NCI-H146 treated with DMSO at 0.1 percent for 48 hours (cell line): ENCODE data around the gene YIPF5.

Source experiments
- DNase-seq: peaks from one replicate; lab custom pipeline; 2025; ENCODE audit not compliant: unreplicated experiment; lab: John Stamatoyannopoulos, UW

YIPF5 gene

GRCh38 chr5:144170276-144171024 is at the start of gene YIPF5, which contains the start of gene KCTD16:
YIPF5 (minus strand) TSS chr5:144170659; CDS start chr5:144169955, 704 bp downstream.
KCTD16 (plus strand) TSS chr5:144170873.
- DNase-seq, result peak; percentile 94

- DNase-seq, result no peak
Observed at GRCh38 chr5:144219869-144220268, 49.4 kb upstream of the YIPF5 start.

- DNase-seq, result no peak
Observed at GRCh38 chr5:144210655-144211054, 40.2 kb upstream of the YIPF5 start.

- DNase-seq, result peak; percentile 75
Observed at GRCh38 chr5:144209361-144209760, 38.9 kb upstream of the YIPF5 start.

- DNase-seq, result peak; percentile 31
Observed at GRCh38 chr5:144207875-144208444, 37.5 kb upstream of the YIPF5 start.

GRCh38 chr5:144206141-144206540 is 35.7 kb upstream of the YIPF5 start:
- no peak for DNase-seq

GRCh38 chr5:144205141-144205551 is 34.7 kb upstream of the YIPF5 start:
- DNase-seq, result peak; percentile 48

GRCh38 chr5:144203750-144204596 is 33.5 kb upstream of the YIPF5 start:
- peak; percentile 37 for DNase-seq

- no peak for DNase-seq
Observed at GRCh38 chr5:144202726-144203125, 32.3 kb upstream of the YIPF5 start.

GRCh38 chr5:144202072-144202471 is 31.6 kb upstream of the YIPF5 start:
- no peak for DNase-seq

- no peak for DNase-seq
Observed at GRCh38 chr5:144201588-144201987, 31.1 kb upstream of the YIPF5 start.

- DNase-seq, result no peak
Observed at GRCh38 chr5:144198386-144198785, 27.9 kb upstream of the YIPF5 start.

- DNase-seq, result peak; percentile 65
Observed at GRCh38 chr5:144196612-144197011, 26.2 kb upstream of the YIPF5 start.

- DNase-seq, result no peak
Observed at GRCh38 chr5:144195448-144195847, 25.0 kb upstream of the YIPF5 start.

- no peak for DNase-seq
Observed at GRCh38 chr5:144194144-144194543, 23.7 kb upstream of the YIPF5 start.

GRCh38 chr5:144192661-144193060 is 22.2 kb upstream of the YIPF5 start:
- DNase-seq, result no peak

- DNase-seq, result no peak
Observed at GRCh38 chr5:144191998-144192397, 21.5 kb upstream of the YIPF5 start.

- no peak for DNase-seq
Observed at GRCh38 chr5:144191531-144191930, 21.1 kb upstream of the YIPF5 start.

- DNase-seq, result no peak
Observed at GRCh38 chr5:144189800-144190429, 19.5 kb upstream of the YIPF5 start.

GRCh38 chr5:144187699-144188294 is 17.3 kb upstream of the YIPF5 start:
- peak; percentile 50 for DNase-seq
